Liver (tissue), 9 donors: ENCODE results near the gene MAGI1. TPM values are rescaled to one million over a fixed set of nuclear protein-coding genes. Genes with fewer than 3 reads are reported as not detected.

Experiments
- DNase-seq: peaks from one replicate; pipeline ENCODE4 v3.0.0-alpha.2; 2017; ENCODE audit warnings: low spot score
- H3K27ac ChIP-seq, 2 donors: one replicate each; pipeline ENCODE4 v1.7.0; 2013; ENCODE audit warnings: inconsistent platforms in 2 of 2, low read length in 2 of 2, control low read depth in 1 of 2, low read depth in 1 of 2, mild to moderate bottlenecking in 1 of 2
- H3K27me3 ChIP-seq, 4 donors: one replicate each; pipeline versions ENCODE4 v1.6.1 to v1.7.0; 2013; ENCODE audit warnings: low read length in 3 of 4, inconsistent platforms in 1 of 4, mild to moderate bottlenecking in 1 of 4, moderate library complexity in 1 of 4; ENCODE audit not compliant: control insufficient read depth in 4 of 4, insufficient read depth in 4 of 4
- H3K36me3 ChIP-seq, 4 donors: one replicate each; pipeline versions ENCODE4 v1.6.1 to v1.7.0; 2013; ENCODE audit warnings: low read length in 3 of 4, mild to moderate bottlenecking in 3 of 4, low read depth in 1 of 4, moderate library complexity in 1 of 4; ENCODE audit not compliant: control insufficient read depth in 4 of 4, insufficient read depth in 3 of 4
- H3K4me1 ChIP-seq, 4 donors: one replicate each; pipeline versions ENCODE4 v1.6.1 to v1.7.0; 2013; ENCODE audit warnings: low read length in 3 of 4, mild to moderate bottlenecking in 3 of 4, moderate library complexity in 1 of 4; ENCODE audit not compliant: control insufficient read depth in 4 of 4, insufficient read depth in 4 of 4
- H3K4me3 ChIP-seq, 3 donors: one replicate each; pipeline versions ENCODE4 v1.6.1 to v1.7.0; 2013; ENCODE audit warnings: low read length in 3 of 3, control low read depth in 1 of 3, low read depth in 1 of 3, mild to moderate bottlenecking in 1 of 3
- H3K9ac ChIP-seq, 2 donors: one replicate each; pipeline ENCODE4 v1.7.0; 2013; ENCODE audit warnings: low read length in 2 of 2, mild to moderate bottlenecking in 2 of 2, moderate library complexity in 2 of 2, control low read depth in 1 of 2, low read depth in 1 of 2
- H3K9me3 ChIP-seq, 4 donors: one replicate each; pipeline versions ENCODE4 v1.6.1 to v1.7.0; 2013; ENCODE audit warnings: low read length in 3 of 4; ENCODE audit not compliant: control insufficient read depth in 4 of 4
- EGR1 ChIP-seq, 2 donors: IDR thresholded peaks; 2 replicates each; pipeline ENCODE4 v1.6.1; 2016 to 2018; ENCODE audit warnings: antibody characterized with exemption in 2 of 2, low read depth in 2 of 2
- FOXA1 ChIP-seq: IDR thresholded peaks from 2 replicates; pipeline ENCODE4 v1.6.1; 2016; ENCODE audit warnings: antibody characterized with exemption
- FOXA2 ChIP-seq: IDR thresholded peaks from 2 replicates; pipeline ENCODE4 v1.6.1; 2016; ENCODE audit warnings: antibody characterized with exemption
- GABPA ChIP-seq, 2 donors: IDR thresholded peaks in 1 of 2; conservative IDR thresholded peaks in 1 of 2; 2 replicates each; pipeline ENCODE4 v1.6.1; 2016; ENCODE audit warnings: antibody characterized with exemption in 2 of 2, mild to moderate bottlenecking in 1 of 2, moderate library complexity in 1 of 2
- HNF4A ChIP-seq, 2 donors: conservative IDR thresholded peaks; 2 replicates each; pipeline ENCODE4 v1.6.1; 2016; ENCODE audit warnings: antibody characterized with exemption in 2 of 2, mild to moderate bottlenecking in 2 of 2
- HNF4G ChIP-seq: IDR thresholded peaks from 2 replicates; pipeline ENCODE4 v1.6.1; 2016; ENCODE audit warnings: antibody characterized with exemption
- JUND ChIP-seq, 2 donors: IDR thresholded peaks; 2 replicates each; pipeline ENCODE4 v1.6.1; 2016; ENCODE audit warnings: antibody characterized with exemption in 2 of 2
- NR2F2 ChIP-seq: IDR thresholded peaks from 2 replicates; pipeline ENCODE4 v1.6.1; 2016; ENCODE audit warnings: antibody characterized with exemption
- RAD21 ChIP-seq, 2 donors: IDR thresholded peaks; 2 replicates each; pipeline ENCODE4 v1.6.1; 2016; ENCODE audit warnings: antibody characterized with exemption in 2 of 2, mild to moderate bottlenecking in 2 of 2
- RXRA ChIP-seq, 2 donors: IDR thresholded peaks; 2 replicates each; pipeline ENCODE4 v1.6.1; 2017 to 2018; ENCODE audit warnings: antibody characterized with exemption in 2 of 2, mild to moderate bottlenecking in 1 of 2
- SP1 ChIP-seq: IDR thresholded peaks from 2 replicates; pipeline ENCODE4 v1.6.1; 2018; ENCODE audit warnings: antibody characterized with exemption, mild to moderate bottlenecking
- YY1 ChIP-seq: IDR thresholded peaks from 2 replicates; pipeline ENCODE4 v1.6.1; 2016; ENCODE audit warnings: antibody characterized with exemption, mild to moderate bottlenecking
- WGBS: extraction: QIAGEN DNeasy Blood & Tissue Kit; methylation state at CpG from one replicate; pipeline ENCODE4 v1.1.7; 2013; 5-methylcytosine and 5-hydroxymethylcytosine counted together
- polyA plus RNA-seq, 2 donors: library from polyadenylated mRNA; stranded (reverse) in 1 of 2; unstranded in 1 of 2; fragments of 200-250 nt in 1 of 2; fragments of >200 nt in 1 of 2; fragmentation: Nextera tagmentation in 1 of 2; extraction: Ambion mirVana in 1 of 2; gene quantifications; one replicate each; pipeline versions ENCODE4 v1.2.1 to v1.2.3, GENCODE V29; 2013 to 2015
- total RNA-seq, 2 donors: library from RNA; depleted of rRNA; stranded (reverse); fragments of >200 nt; gene quantifications; one replicate each; pipeline ENCODE4 v1.2.3, GENCODE V29; 2014
- TF ChIP-seq, protein P1 (sequence below): fragments of 150-350 bp; IDR thresholded peaks from 2 replicates; pipeline ENCODE4 v1.5.1; 2017; ENCODE audit warnings: improper control_type of control experiment, low read depth, low read length; ENCODE audit not compliant: missing input control
- TF ChIP-seq, protein P2 (sequence below): IDR thresholded peaks from 2 replicates; pipeline ENCODE4 v1.6.1; 2016; ENCODE audit warnings: antibody characterized with exemption
- TF ChIP-seq, protein P3 (sequence below): IDR thresholded peaks from 2 replicates; pipeline ENCODE4 v1.6.1; 2016; ENCODE audit warnings: antibody characterized with exemption
- TF ChIP-seq, protein P4 (sequence below): IDR thresholded peaks from 2 replicates; pipeline ENCODE4 v1.6.1; 2016; ENCODE audit warnings: antibody characterized with exemption, mild to moderate bottlenecking
- TF ChIP-seq, protein P5 (sequence below): IDR thresholded peaks from 2 replicates; pipeline ENCODE4 v1.6.1; 2016; ENCODE audit warnings: antibody characterized with exemption
- donor health status: healthy.
- donor health status: healthy.
- donor health status: healthy.
- donor health status: healthy.
- donor health status: healthy.

MAGI1 gene
- total and polyA plus RNA-seq, 4 donors: 9.6 to 68.8 (median 14.0) TPM

DNA sequence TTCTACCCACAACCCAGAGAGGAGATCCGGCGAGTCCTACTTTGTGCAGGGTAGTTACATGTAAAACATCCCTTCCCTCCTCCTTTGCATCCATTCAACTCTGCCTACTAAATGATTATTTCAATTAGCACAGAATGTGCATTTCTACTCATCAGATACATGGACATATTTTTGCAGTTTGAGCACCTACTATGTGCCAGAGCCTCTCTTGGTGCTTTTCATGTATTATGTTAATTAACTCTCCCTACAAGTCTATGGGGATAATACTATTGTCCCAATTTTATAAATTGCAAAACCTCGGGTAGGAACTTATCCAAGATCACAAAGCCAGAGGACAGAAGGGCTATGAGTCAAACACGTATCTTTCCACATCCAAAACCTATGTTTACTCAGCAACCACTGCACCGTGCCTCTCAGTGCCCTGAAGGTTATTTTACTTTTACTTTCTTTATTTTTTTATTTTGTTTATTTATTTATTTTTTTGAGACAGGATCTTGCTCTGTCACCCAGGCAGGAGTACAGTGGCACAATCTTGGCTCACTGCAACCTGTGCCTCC is 432.8 kb downstream of the MAGI1 start:
- 62% methylated on average over 5 of the region's 5 CpGs for WGBS
- Histone ChIP-seq H3K9me3 (no peaks in the 10 kb centered on the region), H3K36me3 (no peaks in the 10 kb centered on the region), H3K9ac (no peak overlapping the region), H3K4me1 (peaks cover 0 to 7% (median 2%) of the 10 kb centered on the region in 4 donors), H3K27ac (peak overlapping the region; percentile 35 to 41), H3K27me3 (no peaks in the 10 kb centered on the region), H3K4me3 (peak overlapping the region in 1 of 3 donors; percentile 41)
- no peak for DNase-seq
- TF ChIP-seq JUND (IDR thresholded peaks at IDR 0.05): peak; percentile 70 to 77
- TF ChIP-seq, protein P1, sequence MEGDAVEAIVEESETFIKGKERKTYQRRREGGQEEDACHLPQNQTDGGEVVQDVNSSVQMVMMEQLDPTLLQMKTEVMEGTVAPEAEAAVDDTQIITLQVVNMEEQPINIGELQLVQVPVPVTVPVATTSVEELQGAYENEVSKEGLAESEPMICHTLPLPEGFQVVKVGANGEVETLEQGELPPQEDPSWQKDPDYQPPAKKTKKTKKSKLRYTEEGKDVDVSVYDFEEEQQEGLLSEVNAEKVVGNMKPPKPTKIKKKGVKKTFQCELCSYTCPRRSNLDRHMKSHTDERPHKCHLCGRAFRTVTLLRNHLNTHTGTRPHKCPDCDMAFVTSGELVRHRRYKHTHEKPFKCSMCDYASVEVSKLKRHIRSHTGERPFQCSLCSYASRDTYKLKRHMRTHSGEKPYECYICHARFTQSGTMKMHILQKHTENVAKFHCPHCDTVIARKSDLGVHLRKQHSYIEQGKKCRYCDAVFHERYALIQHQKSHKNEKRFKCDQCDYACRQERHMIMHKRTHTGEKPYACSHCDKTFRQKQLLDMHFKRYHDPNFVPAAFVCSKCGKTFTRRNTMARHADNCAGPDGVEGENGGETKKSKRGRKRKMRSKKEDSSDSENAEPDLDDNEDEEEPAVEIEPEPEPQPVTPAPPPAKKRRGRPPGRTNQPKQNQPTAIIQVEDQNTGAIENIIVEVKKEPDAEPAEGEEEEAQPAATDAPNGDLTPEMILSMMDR: no peak
- TF ChIP-seq RAD21 (IDR thresholded peaks at IDR 0.05): peak; percentile 49 to 50
- TF ChIP-seq EGR1 (IDR thresholded peaks at IDR 0.05; ENCODE audit: low read depth in 2 of 2): peak in 1 of 2 donors; percentile 15
- peak; percentile 64 for TF ChIP-seq SP1
- TF ChIP-seq, protein P2, sequence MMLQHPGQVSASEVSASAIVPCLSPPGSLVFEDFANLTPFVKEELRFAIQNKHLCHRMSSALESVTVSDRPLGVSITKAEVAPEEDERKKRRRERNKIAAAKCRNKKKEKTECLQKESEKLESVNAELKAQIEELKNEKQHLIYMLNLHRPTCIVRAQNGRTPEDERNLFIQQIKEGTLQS: peak; percentile 52
- TF ChIP-seq FOXA2: peak; percentile 88
- no peak for TF ChIP-seq GABPA (IDR thresholded peaks at IDR 0.05 in 1 of 2, conservative IDR thresholded peaks at IDR 0.05 in 1 of 2)
- peak; percentile 35 for TF ChIP-seq HNF4G
- TF ChIP-seq RXRA (IDR thresholded peaks at IDR 0.05): peak; percentile 74 to 76
- TF ChIP-seq HNF4A (conservative IDR thresholded peaks at IDR 0.05): peak; percentile 74 to 77

DNA sequence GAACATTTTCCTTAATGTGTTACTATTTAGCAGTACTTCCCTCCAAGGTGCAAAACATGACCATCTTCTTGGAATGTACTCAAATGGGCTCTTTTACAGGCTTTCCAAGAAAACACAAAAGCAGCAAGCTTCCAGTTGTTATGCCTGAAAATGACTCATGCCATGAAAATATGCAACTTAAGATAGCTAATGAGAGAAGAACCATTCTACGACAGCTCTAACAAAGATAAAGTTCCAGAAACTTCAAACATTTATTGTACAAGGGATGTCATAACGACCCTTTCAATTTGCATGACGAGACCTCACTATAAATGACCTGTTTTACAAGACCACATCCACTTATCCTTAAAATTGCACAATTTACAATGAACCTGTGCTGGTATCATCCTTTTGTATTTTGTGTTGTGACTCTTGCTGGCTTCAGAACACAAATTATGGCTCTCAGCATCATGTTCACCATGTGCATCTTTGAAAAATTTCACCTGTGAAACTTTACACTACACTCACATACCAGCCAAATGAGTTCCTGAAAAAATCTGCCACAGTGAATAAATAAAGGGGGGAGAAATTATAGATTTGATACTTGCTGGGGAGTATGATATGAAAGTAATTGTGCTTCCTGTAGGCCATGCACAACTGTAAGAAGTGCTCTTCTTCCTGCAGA is 433.7 kb downstream of the MAGI1 start:
- H3K9me3 ChIP-seq: no peaks in the 10 kb centered on the region
- peaks cover 0 to 7% (median 2%) of the 10 kb centered on the region in 4 donors for H3K4me1 ChIP-seq
- no peak for DNase-seq
- 86% methylated on average over 3 of the region's 3 CpGs for WGBS
- H3K36me3 ChIP-seq: no peaks in the 10 kb centered on the region
- H3K9ac ChIP-seq: no peak overlapping the region
- TF ChIP-seq GABPA (IDR thresholded peaks at IDR 0.05 in 1 of 2, conservative IDR thresholded peaks at IDR 0.05 in 1 of 2) (no peak), NR2F2 (no peak), SP1 (no peak), HNF4A (conservative IDR thresholded peaks at IDR 0.05) (no peak)
- TF ChIP-seq, protein P2: no peak
- H3K27ac ChIP-seq: no peak overlapping the region
- no peaks in the 10 kb centered on the region for H3K27me3 ChIP-seq
- no peak overlapping the region for H3K4me3 ChIP-seq

DNA sequence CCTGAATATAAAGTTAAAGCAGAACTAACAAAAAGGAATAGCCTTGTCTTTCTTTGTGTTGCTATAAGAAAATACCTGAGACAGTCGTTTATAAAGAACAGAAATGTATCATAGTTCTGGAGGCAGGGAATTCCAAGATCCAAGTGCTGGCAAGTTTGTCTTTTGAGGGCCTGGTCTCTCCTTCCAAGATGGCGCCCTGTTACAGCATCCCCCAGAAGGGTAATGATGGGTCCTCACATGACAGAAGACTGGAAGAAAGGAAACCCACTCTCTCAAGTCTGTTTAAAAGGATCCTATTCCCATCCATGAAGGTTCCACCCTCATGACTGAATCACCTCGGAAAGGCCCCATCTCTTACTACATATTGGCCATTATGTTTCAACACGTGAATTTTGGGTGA is 435.1 kb downstream of the MAGI1 start:
- no peak overlapping the region for H3K27ac ChIP-seq
- DNase-seq: no peak
- H3K4me1 ChIP-seq: peaks cover 0 to 7% (median 2%) of the 10 kb centered on the region in 4 donors
- H3K9me3 ChIP-seq: no peaks in the 10 kb centered on the region
- H3K9ac ChIP-seq: no peak overlapping the region
- no peaks in the 10 kb centered on the region for H3K27me3 ChIP-seq
- no peak overlapping the region for H3K4me3 ChIP-seq
- no peaks in the 10 kb centered on the region for H3K36me3 ChIP-seq
- WGBS: 94% methylated on average over 4 of the region's 4 CpGs
- no peak for TF ChIP-seq HNF4A (conservative IDR thresholded peaks at IDR 0.05)
- no peak for TF ChIP-seq FOXA1
- TF ChIP-seq, protein P3, sequence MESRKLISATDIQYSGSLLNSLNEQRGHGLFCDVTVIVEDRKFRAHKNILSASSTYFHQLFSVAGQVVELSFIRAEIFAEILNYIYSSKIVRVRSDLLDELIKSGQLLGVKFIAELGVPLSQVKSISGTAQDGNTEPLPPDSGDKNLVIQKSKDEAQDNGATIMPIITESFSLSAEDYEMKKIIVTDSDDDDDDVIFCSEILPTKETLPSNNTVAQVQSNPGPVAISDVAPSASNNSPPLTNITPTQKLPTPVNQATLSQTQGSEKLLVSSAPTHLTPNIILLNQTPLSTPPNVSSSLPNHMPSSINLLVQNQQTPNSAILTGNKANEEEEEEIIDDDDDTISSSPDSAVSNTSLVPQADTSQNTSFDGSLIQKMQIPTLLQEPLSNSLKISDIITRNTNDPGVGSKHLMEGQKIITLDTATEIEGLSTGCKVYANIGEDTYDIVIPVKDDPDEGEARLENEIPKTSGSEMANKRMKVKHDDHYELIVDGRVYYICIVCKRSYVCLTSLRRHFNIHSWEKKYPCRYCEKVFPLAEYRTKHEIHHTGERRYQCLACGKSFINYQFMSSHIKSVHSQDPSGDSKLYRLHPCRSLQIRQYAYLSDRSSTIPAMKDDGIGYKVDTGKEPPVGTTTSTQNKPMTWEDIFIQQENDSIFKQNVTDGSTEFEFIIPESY: no peak
- no peak for TF ChIP-seq JUND (IDR thresholded peaks at IDR 0.05)
- no peak for TF ChIP-seq NR2F2
- TF ChIP-seq EGR1 (IDR thresholded peaks at IDR 0.05; ENCODE audit: low read depth in 2 of 2): no peak
- TF ChIP-seq, protein P2: no peak
- TF ChIP-seq, protein P4, sequence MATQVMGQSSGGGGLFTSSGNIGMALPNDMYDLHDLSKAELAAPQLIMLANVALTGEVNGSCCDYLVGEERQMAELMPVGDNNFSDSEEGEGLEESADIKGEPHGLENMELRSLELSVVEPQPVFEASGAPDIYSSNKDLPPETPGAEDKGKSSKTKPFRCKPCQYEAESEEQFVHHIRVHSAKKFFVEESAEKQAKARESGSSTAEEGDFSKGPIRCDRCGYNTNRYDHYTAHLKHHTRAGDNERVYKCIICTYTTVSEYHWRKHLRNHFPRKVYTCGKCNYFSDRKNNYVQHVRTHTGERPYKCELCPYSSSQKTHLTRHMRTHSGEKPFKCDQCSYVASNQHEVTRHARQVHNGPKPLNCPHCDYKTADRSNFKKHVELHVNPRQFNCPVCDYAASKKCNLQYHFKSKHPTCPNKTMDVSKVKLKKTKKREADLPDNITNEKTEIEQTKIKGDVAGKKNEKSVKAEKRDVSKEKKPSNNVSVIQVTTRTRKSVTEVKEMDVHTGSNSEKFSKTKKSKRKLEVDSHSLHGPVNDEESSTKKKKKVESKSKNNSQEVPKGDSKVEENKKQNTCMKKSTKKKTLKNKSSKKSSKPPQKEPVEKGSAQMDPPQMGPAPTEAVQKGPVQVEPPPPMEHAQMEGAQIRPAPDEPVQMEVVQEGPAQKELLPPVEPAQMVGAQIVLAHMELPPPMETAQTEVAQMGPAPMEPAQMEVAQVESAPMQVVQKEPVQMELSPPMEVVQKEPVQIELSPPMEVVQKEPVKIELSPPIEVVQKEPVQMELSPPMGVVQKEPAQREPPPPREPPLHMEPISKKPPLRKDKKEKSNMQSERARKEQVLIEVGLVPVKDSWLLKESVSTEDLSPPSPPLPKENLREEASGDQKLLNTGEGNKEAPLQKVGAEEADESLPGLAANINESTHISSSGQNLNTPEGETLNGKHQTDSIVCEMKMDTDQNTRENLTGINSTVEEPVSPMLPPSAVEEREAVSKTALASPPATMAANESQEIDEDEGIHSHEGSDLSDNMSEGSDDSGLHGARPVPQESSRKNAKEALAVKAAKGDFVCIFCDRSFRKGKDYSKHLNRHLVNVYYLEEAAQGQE: no peak
- TF ChIP-seq YY1: no peak
- TF ChIP-seq, protein P5, sequence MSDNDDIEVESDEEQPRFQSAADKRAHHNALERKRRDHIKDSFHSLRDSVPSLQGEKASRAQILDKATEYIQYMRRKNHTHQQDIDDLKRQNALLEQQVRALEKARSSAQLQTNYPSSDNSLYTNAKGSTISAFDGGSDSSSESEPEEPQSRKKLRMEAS: no peak
- no peak for TF ChIP-seq FOXA2
- TF ChIP-seq RXRA (IDR thresholded peaks at IDR 0.05): no peak
- TF ChIP-seq HNF4G: no peak
- TF ChIP-seq SP1: no peak
